H1 (cell line): ENCODE measurements around the gene CXCR3. TPM values are rescaled to one million over a fixed set of nuclear protein-coding genes. Genes with fewer than 3 reads are reported as not detected.

Source experiments
- CTCF ChIA-PET: fragments of 300-600 bp; sonication (Branson Sonifier 250); formaldehyde crosslinking; loops from one replicate; lab custom pipeline; 2021; ENCODE audit not compliant: partially characterized antibody; lab: Charles Lee
- POLR2A ChIA-PET: fragments of 300-600 bp; sonication (Branson Sonifier 250); formaldehyde crosslinking; loops from one replicate; lab custom pipeline; 2021; ENCODE audit warnings: inconsistent platforms; ENCODE audit not compliant: partially characterized antibody; lab: Charles Lee
- DNase-seq, 2 experiments: peaks; one replicate each; pipeline versions ENCODE4 v3.0.0 to v3.0.0-alpha.2; 2010 to 2022; ENCODE audit warnings: low spot score in 2 of 2, low read depth in 1 of 2, mixed read lengths in 1 of 2
- FAIRE-seq: peaks from 2 replicates; lab custom pipeline; 2011; peaks lifted over from hg19 to GRCh38; lab: Jason Lieb, UNC
- H2AFZ ChIP-seq: 2 replicates; pipeline ENCODE4 v1.8.1; 2012; ENCODE audit warnings: low read length, inconsistent platforms
- H2AK5ac ChIP-seq: 2 replicates; pipeline ENCODE4 v1.6.1; 2013; ENCODE audit warnings: low read depth, low read length
- H2BK120ac ChIP-seq: replicated peaks from 2 replicates; pipeline ENCODE3; 2013; ENCODE audit warnings: low read depth, low read length, inconsistent platforms
- H2BK12ac ChIP-seq: 2 replicates; pipeline ENCODE4 v1.6.1; 2013; ENCODE audit warnings: low read depth, low read length
- H2BK15ac ChIP-seq: 2 replicates; pipeline ENCODE4 v1.6.1; 2013; ENCODE audit warnings: low read length
- H2BK20ac ChIP-seq: 2 replicates; pipeline ENCODE4 v1.6.1; 2013; ENCODE audit warnings: low read length
- H2BK5ac ChIP-seq: 2 replicates; pipeline ENCODE4 v1.6.1; 2013; ENCODE audit warnings: low read depth, low read length
- H3K14ac ChIP-seq: 2 replicates; pipeline ENCODE4 v1.6.1; 2013; ENCODE audit warnings: inconsistent platforms; ENCODE audit not compliant: insufficient read length
- H3K18ac ChIP-seq: 2 replicates; pipeline ENCODE4 v1.6.1; 2013; ENCODE audit warnings: low read length; ENCODE audit errors: extremely low read depth
- H3K23ac ChIP-seq: 2 replicates; pipeline ENCODE4 v1.6.1; 2013; ENCODE audit warnings: inconsistent platforms; ENCODE audit not compliant: insufficient read length
- H3K23me2 ChIP-seq: 2 replicates; pipeline ENCODE4 v1.6.1; 2013; ENCODE audit warnings: low read depth, low read length
- H3K27ac ChIP-seq: 2 replicates; pipeline ENCODE4 v1.6.1; 2011; ENCODE audit warnings: low read depth, low read length, inconsistent platforms
- H3K27me3 ChIP-seq, 4 experiments: replicated peaks in 1 of 4; 1 replicate in 1 of 4; 2 replicates in 3 of 4; pipeline versions ENCODE4 v1.6.1 to v1.8.1; 2011 to 2013; ENCODE audit warnings: low read length in 3 of 4, mild to moderate bottlenecking in 3 of 4, inconsistent platforms in 2 of 4, mixed read lengths in 2 of 4, moderate library complexity in 1 of 4; ENCODE audit not compliant: control insufficient read depth in 3 of 4, insufficient read depth in 3 of 4; ENCODE audit errors: extremely low read depth in 1 of 4
- H3K36me3 ChIP-seq, 4 experiments: 2 replicates each; pipeline versions ENCODE4 v1.6.1 to v1.8.1; 2011 to 2013; ENCODE audit warnings: mild to moderate bottlenecking in 4 of 4, low read length in 3 of 4, moderate library complexity in 2 of 4, control low read depth in 1 of 4, inconsistent platforms in 1 of 4; ENCODE audit not compliant: insufficient read depth in 4 of 4, control insufficient read depth in 2 of 4
- H3K4ac ChIP-seq: replicated peaks from 2 replicates; pipeline ENCODE3; 2013; ENCODE audit warnings: low read length, low read depth, mixed read lengths, inconsistent platforms; ENCODE audit not compliant: insufficient read length
- H3K4me1 ChIP-seq, 4 experiments: replicated peaks in 1 of 4; 1 replicate in 1 of 4; 2 replicates in 3 of 4; pipeline versions ENCODE4 v1.6.1 to v1.8.1; 2011 to 2013; ENCODE audit warnings: low read length in 3 of 4, inconsistent platforms in 2 of 4, mixed read lengths in 1 of 4; ENCODE audit not compliant: insufficient read depth in 4 of 4, control insufficient read depth in 3 of 4
- H3K4me2 ChIP-seq, 2 experiments: 2 replicates each; pipeline versions ENCODE4 v1.6.1 to v1.8.1; 2011 to 2013; ENCODE audit warnings: low read depth in 2 of 2, low read length in 2 of 2, control low read depth in 1 of 2, inconsistent platforms in 1 of 2, mild to moderate bottlenecking in 1 of 2; ENCODE audit not compliant: insufficient read depth in 1 of 2
- H3K4me3 ChIP-seq, 4 experiments: fragments of 200-600, 300-600 bp in 1 of 4; sonication (generic), shearing (Covaris generic), sonication (Bioruptor Twin) in 1 of 4; 2 replicates each; pipeline versions ENCODE4 v1.5.1 to v1.8.1; 2011 to 2016; ENCODE audit warnings: low read length in 4 of 4, low read depth in 3 of 4, control low read depth in 2 of 4, inconsistent platforms in 2 of 4, mild to moderate bottlenecking in 2 of 4, mixed read lengths in 1 of 4, moderate library complexity in 1 of 4; ENCODE audit not compliant: insufficient read depth in 2 of 4; ENCODE audit errors: extremely low read depth in 1 of 4
- H3K56ac ChIP-seq: replicated peaks from 2 replicates; pipeline ENCODE3; 2013; ENCODE audit warnings: low read depth, mild to moderate bottlenecking, mixed read lengths, low read length, inconsistent platforms; ENCODE audit not compliant: insufficient read length
- H3K79me1 ChIP-seq: 2 replicates; pipeline ENCODE4 v1.6.1; 2013; ENCODE audit warnings: low read depth, low read length, control low read depth
- H3K79me2 ChIP-seq, 2 experiments: 2 replicates each; pipeline versions ENCODE4 v1.6.1 to v1.8.1; 2012 to 2013; ENCODE audit warnings: low read length in 2 of 2, mild to moderate bottlenecking in 2 of 2, inconsistent platforms in 1 of 2; ENCODE audit not compliant: insufficient read depth in 2 of 2, control insufficient read depth in 1 of 2
- H3K9ac ChIP-seq, 4 experiments: replicated peaks in 1 of 4; 1 replicate in 1 of 4; 2 replicates in 3 of 4; pipeline versions ENCODE4 v1.6.1 to v1.8.1; 2011 to 2013; ENCODE audit warnings: low read depth in 3 of 4, low read length in 3 of 4, control low read depth in 2 of 4, mild to moderate bottlenecking in 2 of 4, moderate library complexity in 2 of 4, inconsistent platforms in 1 of 4; ENCODE audit errors: extremely low read depth in 1 of 4
- H3K9me3 ChIP-seq, 2 experiments: 2 replicates each; pipeline versions ENCODE4 v1.6.1 to v1.8.1; 2012 to 2013; ENCODE audit warnings: mild to moderate bottlenecking in 2 of 2, moderate library complexity in 2 of 2, control low read depth in 1 of 2, inconsistent platforms in 1 of 2, low read depth in 1 of 2, low read length in 1 of 2, mixed read lengths in 1 of 2; ENCODE audit not compliant: insufficient read depth in 2 of 2
- H4K20me1 ChIP-seq, 2 experiments: replicated peaks in 1 of 2; 2 replicates each; pipeline versions ENCODE3 to v1.8.1; 2011 to 2013; ENCODE audit warnings: inconsistent platforms in 2 of 2, low read length in 2 of 2, mild to moderate bottlenecking in 1 of 2; ENCODE audit not compliant: insufficient read depth in 2 of 2, control insufficient read depth in 1 of 2
- H4K5ac ChIP-seq: 2 replicates; pipeline ENCODE4 v1.6.1; 2013; ENCODE audit warnings: low read length, low read depth, mixed read lengths, inconsistent platforms; ENCODE audit not compliant: insufficient read length
- H4K8ac ChIP-seq: 2 replicates; pipeline ENCODE4 v1.8.0; 2013; ENCODE audit warnings: mild to moderate bottlenecking, moderate library complexity, low read length, inconsistent platforms; ENCODE audit not compliant: insufficient read depth; ENCODE audit errors: extremely low read depth
- H4K91ac ChIP-seq: replicated peaks from 2 replicates; pipeline ENCODE3; 2013; ENCODE audit warnings: low read length, mixed read lengths, inconsistent platforms; ENCODE audit not compliant: insufficient read length
- CBX5 ChIP-seq: fragments of 300-800, 300-1000 bp; sonication (generic); IDR thresholded peaks from 2 replicates; pipeline ENCODE4 v1.7.1; 2016; ENCODE audit warnings: antibody characterized with exemption, low read length, low read depth
- CHD1 ChIP-seq: IDR thresholded peaks from 2 replicates; pipeline ENCODE4 v1.6.1; 2012; ENCODE audit warnings: low read depth, low read length, improper control_type of control experiment
- EP300 ChIP-seq, 2 experiments: IDR thresholded peaks; 1 replicate in 1 of 2; 2 replicates in 1 of 2; pipeline ENCODE4 v1.6.1; 2011 to 2012; ENCODE audit warnings: low read depth in 2 of 2, low read length in 2 of 2, mild to moderate bottlenecking in 2 of 2, borderline replicate concordance in 1 of 2, inconsistent platforms in 1 of 2, moderate library complexity in 1 of 2
- HDAC2 ChIP-seq, 2 experiments: fragments of 300-600 bp in 1 of 2; sonication (generic) in 1 of 2; IDR thresholded peaks; 2 replicates each; pipeline ENCODE4 v1.6.1; 2011 to 2012; ENCODE audit warnings: low read depth in 2 of 2, low read length in 2 of 2, mild to moderate bottlenecking in 2 of 2, moderate library complexity in 2 of 2, borderline replicate concordance in 1 of 2, inconsistent platforms in 1 of 2
- KDM1A ChIP-seq: fragments of 200-600, 300-600 bp; sonication (generic); IDR thresholded peaks from 2 replicates; pipeline ENCODE4 v1.7.1; 2016; ENCODE audit warnings: mild to moderate bottlenecking, low read length, borderline replicate concordance
- MAX ChIP-seq: IDR thresholded peaks from 2 replicates; pipeline ENCODE4 v1.6.1; 2012; ENCODE audit warnings: inconsistent platforms
- RFX5 ChIP-seq: IDR thresholded peaks from 2 replicates; pipeline ENCODE4 v1.6.1; 2011; ENCODE audit warnings: low read depth, low read length, improper control_type of control experiment, borderline replicate concordance
- RNF2 ChIP-seq: fragments of 200-900, 300-1000 bp; sonication (generic); IDR thresholded peaks from 2 replicates; pipeline ENCODE4 v1.7.1; 2016; ENCODE audit warnings: borderline replicate concordance, low read depth, mild to moderate bottlenecking, antibody characterized with exemption, low read length; ENCODE audit not compliant: poor library complexity, severe bottlenecking; ENCODE audit errors: missing control alignments
- YY1 ChIP-seq: IDR thresholded peaks from 2 replicates; pipeline ENCODE4 v1.6.1; 2011; ENCODE audit warnings: low read depth, mild to moderate bottlenecking, low read length
- WGBS, 2 experiments: shearing (Covaris generic) in 1 of 2; methylation state at CpG; one replicate each; pipeline versions ENCODE4 v1.1.6 to v1.1.7; 2013 to 2015; ENCODE audit warnings: low lambda C conversion rate in 2 of 2, mixed read lengths in 2 of 2, inconsistent platforms in 1 of 2, low coverage in 1 of 2, missing lambda C conversion rate in 1 of 2; ENCODE audit not compliant: insufficient replicate concordance in 2 of 2, insufficient coverage in 1 of 2, insufficient read length in 1 of 2; ENCODE audit errors: extremely low coverage in 1 of 2, missing lambda C conversion rate in 1 of 2; 5-methylcytosine and 5-hydroxymethylcytosine counted together
- polyA plus RNA-seq, 7 experiments: library from polyadenylated mRNA; depleted of rRNA in 3 of 7; stranded (reverse) in 5 of 7; unstranded in 2 of 7; fragments of >200 nt in 5 of 7; fragments of 200-250 nt in 2 of 7; gene quantifications; 1 replicate in 5 of 7; 2 replicates in 1 of 7; 4 replicates in 1 of 7; pipeline versions ENCODE4 v1.2.1 to v1.2.3, GENCODE V29; 2011 to 2013; ENCODE audit warnings: missing spikeins in 2 of 7, mixed read lengths in 2 of 7
- total RNA-seq: library from RNA; stranded (reverse); fragmentation: NEBNext Ultra II Directional; extraction: Animal tissue kit (Norgen Biotek cat#: 25700); gene quantifications from 2 replicates; pipeline ENCODE4 v1.2.1, GENCODE V29; 2021

The CXCR3 gene
- total and polyA plus RNA-seq, 2 of the 8 experiments (the other 6 are each of a cell fraction or from before 2014, with no cell fraction given): not detected

- Histone ChIP-seq H3K27ac (no peak overlapping the region), H3K18ac (no peak overlapping the region), H3K4me3 (no peak overlapping the region), H4K8ac (no peak overlapping the region), H3K27me3 (no peaks in the 10 kb centered on the region), H2AFZ (no peak overlapping the region), H3K9ac (no peak overlapping the region), H2BK20ac (no peak overlapping the region), H3K36me3 (no peaks in the 10 kb centered on the region), H2BK15ac (no peak overlapping the region), H3K9me3 (no peaks in the 10 kb centered on the region), H3K14ac (no peak overlapping the region), H2BK120ac (no peak overlapping the region), H3K23me2 (no peaks in the 10 kb centered on the region), H3K4me2 (no peak overlapping the region), H3K23ac (no peak overlapping the region), H2BK12ac (no peak overlapping the region), H3K4me1 (no peaks in the 10 kb centered on the region), H4K91ac (no peak overlapping the region), H3K4ac (no peak overlapping the region), H3K56ac (no peak overlapping the region), H4K20me1 (no peaks in the 10 kb centered on the region), H4K5ac (no peak overlapping the region), H3K79me2 (no peaks in the 10 kb centered on the region), H2AK5ac (no peak overlapping the region), H2BK5ac (no peak overlapping the region), H3K79me1 (no peaks in the 10 kb centered on the region)
- CTCF ChIA-PET: interaction anchor here (0.9 kb wide), 1 partner anchor 10 kb away, joined by 3 read pairs; no protein-coding TSS in a partner anchor
- no peak for DNase-seq
- FAIRE-seq: no peak
- WGBS, 2 experiments: 89% methylated on average over 1 of the region's 2 CpGs; no CpG with 5 or more reads in 1 of the 2 experiments
- TF ChIP-seq RNF2: no peak
- no peak for TF ChIP-seq MAX
- no peak for TF ChIP-seq CBX5
- no peak for TF ChIP-seq HDAC2 (IDR thresholded peaks at IDR 0.05; ENCODE audit: borderline replicate concordance in 1 of 2, low read depth in 2 of 2, low read length in 2 of 2)
- no peak for TF ChIP-seq CHD1
- TF ChIP-seq RFX5: no peak
- TF ChIP-seq KDM1A: no peak
- TF ChIP-seq YY1: no peak
- TF ChIP-seq EP300 (IDR thresholded peaks at IDR 0.05; ENCODE audit: borderline replicate concordance in 1 of 2, low read depth in 2 of 2, low read length in 2 of 2): no peak
- TF ChIP-seq, all 59 proteins: peak for 0
- POLR2A ChIA-PET: no interaction called here
Measured at GRCh38 chrX:71653344-71653743, 35.0 kb upstream of the CXCR3 start.
